Activated T-helper 1 cell treated with anti-CD3 and anti-CD28 coated beads, Interleukin-12 subunit alpha, Interleukin-12 subunit beta, Interleukin-2, Interleukin-4 antibody, amounts not matched to agents 30 ng/mL and 10 ng/mL and 1 ng/mL, durations not matched to agents 14 hours and 24 hours and 36 hours (primary cell): ENCODE results near the gene IYD. TPM values are rescaled to one million over a fixed set of nuclear protein-coding genes. Genes with fewer than 3 reads are reported as not detected.

Experiments used
- DNase-seq: peaks from one replicate; pipeline ENCODE4 v3.0.0; 2021; ENCODE audit warnings: low spot score
- H3K27ac Mint-ChIP-seq: one replicate; pipeline ENCODE4 v1.8.0; 2021; ENCODE audit warnings: mild to moderate bottlenecking, mixed read lengths
- H3K27me3 Mint-ChIP-seq: one replicate; pipeline ENCODE4 v1.8.0; 2022; ENCODE audit warnings: mild to moderate bottlenecking, moderate library complexity, mixed read lengths; ENCODE audit not compliant: insufficient read depth
- H3K36me3 Mint-ChIP-seq: one replicate; pipeline ENCODE4 v1.8.0; 2021; ENCODE audit warnings: low read depth, mixed read lengths
- H3K4me1 Mint-ChIP-seq: one replicate; pipeline ENCODE4 v1.8.0; 2021; ENCODE audit warnings: low read depth, mixed read lengths
- H3K4me3 Mint-ChIP-seq: one replicate; pipeline ENCODE4 v1.8.0; 2021; ENCODE audit warnings: mild to moderate bottlenecking, moderate library complexity, mixed read lengths
- H3K9me3 Mint-ChIP-seq: one replicate; pipeline ENCODE4 v1.8.0; 2021; ENCODE audit warnings: mixed read lengths
- intact Hi-C: fragments of 100-400 bp; cut with micrococcal nuclease; formaldehyde crosslinking; loops from one replicate; pipeline ENCODE4 v1.15.1; 2024
- total RNA-seq: library from RNA; stranded (reverse); gene quantifications from 2 replicates; pipeline ENCODE4 v1.2.3, GENCODE V29; 2022

The IYD gene
- total RNA-seq, 1 donor from 2014 or later: not detected

DNA sequence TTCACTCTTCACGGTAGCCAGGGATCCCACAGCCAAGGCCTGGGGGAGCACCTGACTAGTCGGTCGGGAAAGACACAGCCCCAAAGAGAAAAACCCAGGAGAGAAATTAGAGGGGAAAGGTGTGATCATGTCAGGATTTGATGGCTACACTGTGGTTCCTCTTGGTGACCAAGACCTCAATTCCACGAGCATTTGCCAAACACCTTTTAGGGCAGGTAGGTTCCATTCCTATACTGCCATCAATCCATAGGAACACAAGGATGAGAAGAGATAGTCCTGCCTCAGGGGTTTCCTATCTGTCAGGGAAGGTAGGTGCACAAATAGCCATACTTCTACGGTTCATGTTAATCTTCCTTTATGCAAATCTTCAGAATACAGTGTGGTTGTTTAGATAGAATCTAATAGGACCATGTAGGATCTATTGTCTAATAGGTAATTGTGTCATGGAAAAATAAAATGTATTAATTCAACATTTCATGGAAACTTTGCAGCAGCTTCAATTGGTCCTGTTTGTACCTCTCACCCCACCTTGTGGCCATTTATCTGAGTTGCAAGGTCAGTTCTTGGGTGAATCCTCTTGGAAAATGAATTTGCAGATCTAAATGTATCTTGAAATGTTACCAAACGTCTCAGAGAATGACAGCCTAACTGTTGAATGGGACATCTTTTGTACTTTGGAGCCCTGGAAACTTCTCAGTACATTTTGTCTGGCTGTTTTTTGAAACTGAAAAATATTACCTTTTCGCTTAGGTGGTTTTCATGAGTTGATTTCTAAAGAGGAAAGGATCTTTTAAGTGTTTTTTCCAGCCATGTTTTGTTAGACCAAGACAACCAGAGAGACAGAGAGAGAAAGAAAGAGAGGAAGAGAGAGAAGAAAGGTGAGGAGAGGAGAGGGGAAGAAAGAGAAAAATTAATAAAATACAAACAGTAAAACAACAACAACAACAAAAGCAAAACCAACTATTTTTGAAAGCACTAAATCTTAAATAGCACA is 33.7 kb upstream of the IYD start:
- Mint-ChIP-seq H3K4me3 (no peak overlapping the region), H3K27ac (no peak overlapping the region), H3K9me3 (no peaks in the 10 kb centered on the region), H3K4me1 (no peaks in the 10 kb centered on the region), H3K36me3 (no peaks in the 10 kb centered on the region), H3K27me3 (peaks cover 7% of the 10 kb centered on the region)
- DNase-seq: no peak
- intact Hi-C loops: loop anchor here (1.0 kb wide), 2 partner anchors 255 to 480 kb away; no protein-coding TSS in a partner anchor

DNA sequence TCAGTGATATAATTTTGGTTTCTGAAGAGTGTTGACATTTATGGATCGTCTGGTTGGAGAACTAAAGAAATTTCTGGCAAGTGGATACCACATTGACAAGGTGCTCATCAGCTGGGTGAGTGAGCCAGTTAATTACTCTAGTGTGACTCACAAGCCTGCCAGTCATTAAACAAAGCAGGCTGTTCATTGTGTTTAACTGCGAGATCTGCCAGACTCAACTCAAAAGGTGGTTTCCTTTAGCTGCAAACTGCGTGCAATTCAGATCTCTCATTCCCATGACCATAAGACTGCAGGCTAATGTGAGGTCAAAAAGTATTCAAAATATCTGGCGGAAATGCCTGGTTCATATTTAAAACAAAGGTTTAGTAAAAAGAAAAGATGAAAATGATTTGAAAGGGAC is 32.5 kb upstream of the IYD start:
- no peaks in the 10 kb centered on the region for H3K9me3 Mint-ChIP-seq
- no peaks in the 10 kb centered on the region for H3K4me1 Mint-ChIP-seq
- intact Hi-C loops: no loop called here
- H3K27me3 Mint-ChIP-seq: peaks cover 7% of the 10 kb centered on the region
- no peak overlapping the region for H3K27ac Mint-ChIP-seq
- no peak for DNase-seq
- H3K36me3 Mint-ChIP-seq: no peaks in the 10 kb centered on the region
- no peak overlapping the region for H3K4me3 Mint-ChIP-seq

DNA sequence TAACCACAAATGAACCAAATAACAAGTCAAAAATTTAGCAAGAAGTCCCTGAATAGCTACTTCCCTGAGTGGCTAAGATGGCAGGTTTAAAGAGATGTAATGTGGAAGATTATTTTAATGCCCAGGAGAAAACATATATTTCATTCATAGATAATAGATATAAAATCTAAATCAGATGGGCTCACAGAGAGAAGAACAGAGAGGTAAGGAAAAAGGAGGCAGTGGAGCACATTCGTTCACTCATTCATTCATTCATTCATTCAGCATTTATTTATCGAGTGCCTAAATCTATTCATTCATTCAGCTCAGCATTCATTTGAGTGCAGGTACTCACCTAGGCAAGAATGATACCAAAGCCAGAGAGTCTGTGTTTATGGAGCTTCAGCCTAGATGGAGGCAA is 32.1 kb upstream of the IYD start:
- no peak overlapping the region for H3K27ac Mint-ChIP-seq
- H3K9me3 Mint-ChIP-seq: no peaks in the 10 kb centered on the region
- DNase-seq: no peak
- intact Hi-C loops: no loop called here
- no peaks in the 10 kb centered on the region for H3K4me1 Mint-ChIP-seq
- H3K27me3 Mint-ChIP-seq: peaks cover 7% of the 10 kb centered on the region
- H3K36me3 Mint-ChIP-seq: no peaks in the 10 kb centered on the region
- no peak overlapping the region for H3K4me3 Mint-ChIP-seq

DNA sequence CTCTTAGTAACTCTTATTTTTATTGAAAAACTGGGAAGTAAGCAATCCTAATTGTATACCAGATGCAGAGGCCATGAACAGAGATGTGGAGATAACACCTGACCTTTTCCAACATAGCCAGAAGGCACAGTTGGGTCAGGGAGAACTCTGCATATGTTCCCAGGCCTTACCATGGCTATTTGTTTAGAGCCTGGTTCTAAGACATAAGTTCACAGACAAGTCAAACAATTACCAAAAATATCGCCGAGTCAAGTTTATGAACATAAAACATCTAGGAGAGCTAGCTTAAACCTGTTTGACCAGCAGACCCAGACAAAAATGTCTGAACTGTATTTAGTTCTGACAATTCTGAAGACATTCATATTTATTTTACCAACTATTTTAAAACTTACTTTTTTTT is 26.7 kb upstream of the IYD start:
- no peak overlapping the region for H3K4me3 Mint-ChIP-seq
- intact Hi-C loops: no loop called here

DNA sequence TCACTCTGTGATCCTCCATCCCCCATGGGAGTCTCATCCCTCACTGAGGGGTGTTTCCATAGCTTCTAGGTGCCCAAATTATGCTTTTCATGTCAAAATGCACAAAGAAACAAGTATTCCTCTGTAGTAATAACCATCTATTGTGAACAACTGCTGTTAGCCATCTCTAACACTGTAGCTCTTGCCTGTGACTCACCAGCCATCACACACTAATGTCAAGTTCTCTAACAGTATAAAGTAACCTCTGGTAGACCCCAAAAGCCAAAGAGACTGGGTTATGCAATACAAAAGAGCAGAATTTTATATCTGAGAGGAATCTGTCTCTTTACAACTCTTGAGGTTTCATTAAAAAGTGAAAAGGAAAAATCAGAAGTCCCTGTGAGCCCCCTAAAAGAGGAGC is 25.4 kb upstream of the IYD start:
- no peak for DNase-seq
- Mint-ChIP-seq H3K4me1 (no peaks in the 10 kb centered on the region), H3K36me3 (no peaks in the 10 kb centered on the region), H3K4me3 (no peak overlapping the region), H3K9me3 (no peaks in the 10 kb centered on the region), H3K27me3 (peaks cover 9% of the 10 kb centered on the region), H3K27ac (no peak overlapping the region)
- intact Hi-C loops: no loop called here

More for the DNA sequence above, 26.7 kb upstream of the IYD start:
- Mint-ChIP-seq H3K4me1 (no peaks in the 10 kb centered on the region), H3K27me3 (peaks cover 8% of the 10 kb centered on the region), H3K9me3 (no peaks in the 10 kb centered on the region), H3K27ac (no peak overlapping the region), H3K36me3 (no peaks in the 10 kb centered on the region)
- no peak for DNase-seq

DNA sequence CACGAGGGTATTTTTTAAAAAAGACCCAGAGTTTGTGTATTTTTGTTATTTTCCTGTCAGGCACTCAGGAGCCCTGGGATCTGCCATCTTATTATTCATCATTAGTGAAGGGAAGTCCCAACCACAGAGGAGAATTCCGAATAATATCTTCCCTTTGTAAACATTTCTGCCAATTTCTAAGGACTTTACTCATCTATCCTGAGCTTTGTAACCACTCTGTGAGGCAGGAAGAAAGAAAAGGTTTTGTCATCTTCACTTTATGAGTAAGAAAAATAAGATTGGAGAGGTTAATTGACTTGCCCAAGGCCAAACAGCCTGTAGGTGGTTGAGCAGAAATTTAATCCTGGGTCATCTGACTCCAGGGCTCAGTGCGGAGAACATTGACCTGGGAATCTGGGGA is 23.0 kb upstream of the IYD start:
- peaks cover 11% of the 10 kb centered on the region for H3K27me3 Mint-ChIP-seq
- no peak overlapping the region for H3K27ac Mint-ChIP-seq
- H3K9me3 Mint-ChIP-seq: no peaks in the 10 kb centered on the region
- DNase-seq: no peak
- H3K4me1 Mint-ChIP-seq: no peaks in the 10 kb centered on the region
- no peaks in the 10 kb centered on the region for H3K36me3 Mint-ChIP-seq
- intact Hi-C loops: no loop called here
- no peak overlapping the region for H3K4me3 Mint-ChIP-seq

DNA sequence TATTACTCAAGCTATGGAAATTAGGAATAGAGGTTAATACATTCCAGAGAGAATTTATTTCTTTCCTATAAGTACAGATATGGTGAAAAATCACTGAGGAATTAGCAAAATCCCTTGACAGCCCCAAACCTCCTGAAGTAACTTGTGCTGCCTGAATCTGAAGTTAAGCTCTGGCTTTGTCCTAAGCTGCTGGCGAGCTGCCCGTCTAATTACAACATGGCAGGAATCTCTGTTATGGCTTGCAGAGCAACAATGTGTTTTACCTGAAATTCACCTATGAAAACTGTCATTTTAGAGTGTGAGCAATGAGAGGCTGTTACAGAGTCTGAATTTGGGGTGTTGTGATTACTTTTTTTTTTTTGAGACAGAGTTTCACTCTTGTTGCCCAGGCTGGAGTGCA is 22.5 kb upstream of the IYD start:
- H3K27ac Mint-ChIP-seq: no peak overlapping the region
- H3K4me3 Mint-ChIP-seq: no peak overlapping the region
- DNase-seq: no peak
- H3K27me3 Mint-ChIP-seq: peaks cover 11% of the 10 kb centered on the region
- intact Hi-C loops: no loop called here
- no peaks in the 10 kb centered on the region for H3K4me1 Mint-ChIP-seq
- no peaks in the 10 kb centered on the region for H3K36me3 Mint-ChIP-seq
- H3K9me3 Mint-ChIP-seq: no peaks in the 10 kb centered on the region

DNA sequence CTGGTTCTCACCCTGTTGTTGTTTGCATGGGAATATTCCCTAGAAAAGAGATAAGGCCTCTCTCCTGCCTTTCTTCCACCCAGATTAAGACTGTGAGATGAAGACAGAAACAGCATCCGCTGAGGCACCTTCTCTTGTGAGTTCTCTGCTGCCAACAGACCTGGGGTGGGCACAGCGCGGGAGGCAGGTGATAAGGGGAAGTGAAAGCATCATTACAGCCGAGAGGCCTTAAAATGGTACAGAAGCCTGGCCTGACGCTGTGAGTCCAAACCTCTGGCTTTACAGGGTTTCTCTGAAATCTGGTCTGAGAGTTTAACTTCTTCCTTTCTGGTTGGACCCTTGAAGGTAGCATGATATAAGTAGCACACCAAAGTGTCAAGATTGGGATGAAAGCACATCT is 21.0 kb upstream of the IYD start:
- DNase-seq: no peak
- H3K4me3 Mint-ChIP-seq: no peak overlapping the region
- H3K27ac Mint-ChIP-seq: no peak overlapping the region
- H3K27me3 Mint-ChIP-seq: peaks cover 11% of the 10 kb centered on the region
- H3K36me3 Mint-ChIP-seq: no peaks in the 10 kb centered on the region
- no peaks in the 10 kb centered on the region for H3K9me3 Mint-ChIP-seq
- H3K4me1 Mint-ChIP-seq: no peaks in the 10 kb centered on the region
- intact Hi-C loops: no loop called here

DNA sequence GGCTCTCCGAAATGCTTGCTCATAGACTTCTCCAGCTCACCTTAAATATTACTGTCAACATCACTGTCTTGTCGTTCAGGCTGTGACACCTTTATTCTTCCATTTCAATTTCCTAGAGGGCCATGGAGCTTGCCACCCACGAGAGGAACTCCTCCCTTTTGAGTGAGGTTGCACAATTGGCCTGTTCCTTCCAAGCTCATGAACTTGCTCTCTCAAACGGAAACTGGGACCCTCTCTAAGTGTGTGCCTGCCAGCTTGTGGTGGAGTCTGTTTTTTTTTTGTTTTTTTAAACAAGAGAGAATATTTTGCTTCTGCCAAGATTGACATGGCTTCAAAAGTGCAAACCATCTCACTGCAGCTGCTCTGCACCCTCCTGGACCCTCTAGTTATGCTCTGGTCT is 19.3 kb upstream of the IYD start:
- no peak overlapping the region for H3K27ac Mint-ChIP-seq
- H3K27me3 Mint-ChIP-seq: peaks cover 4% of the 10 kb centered on the region
- no peak for DNase-seq
- H3K4me3 Mint-ChIP-seq: no peak overlapping the region
- intact Hi-C loops: no loop called here
- no peaks in the 10 kb centered on the region for H3K4me1 Mint-ChIP-seq
- H3K9me3 Mint-ChIP-seq: no peaks in the 10 kb centered on the region
- H3K36me3 Mint-ChIP-seq: no peaks in the 10 kb centered on the region

DNA sequence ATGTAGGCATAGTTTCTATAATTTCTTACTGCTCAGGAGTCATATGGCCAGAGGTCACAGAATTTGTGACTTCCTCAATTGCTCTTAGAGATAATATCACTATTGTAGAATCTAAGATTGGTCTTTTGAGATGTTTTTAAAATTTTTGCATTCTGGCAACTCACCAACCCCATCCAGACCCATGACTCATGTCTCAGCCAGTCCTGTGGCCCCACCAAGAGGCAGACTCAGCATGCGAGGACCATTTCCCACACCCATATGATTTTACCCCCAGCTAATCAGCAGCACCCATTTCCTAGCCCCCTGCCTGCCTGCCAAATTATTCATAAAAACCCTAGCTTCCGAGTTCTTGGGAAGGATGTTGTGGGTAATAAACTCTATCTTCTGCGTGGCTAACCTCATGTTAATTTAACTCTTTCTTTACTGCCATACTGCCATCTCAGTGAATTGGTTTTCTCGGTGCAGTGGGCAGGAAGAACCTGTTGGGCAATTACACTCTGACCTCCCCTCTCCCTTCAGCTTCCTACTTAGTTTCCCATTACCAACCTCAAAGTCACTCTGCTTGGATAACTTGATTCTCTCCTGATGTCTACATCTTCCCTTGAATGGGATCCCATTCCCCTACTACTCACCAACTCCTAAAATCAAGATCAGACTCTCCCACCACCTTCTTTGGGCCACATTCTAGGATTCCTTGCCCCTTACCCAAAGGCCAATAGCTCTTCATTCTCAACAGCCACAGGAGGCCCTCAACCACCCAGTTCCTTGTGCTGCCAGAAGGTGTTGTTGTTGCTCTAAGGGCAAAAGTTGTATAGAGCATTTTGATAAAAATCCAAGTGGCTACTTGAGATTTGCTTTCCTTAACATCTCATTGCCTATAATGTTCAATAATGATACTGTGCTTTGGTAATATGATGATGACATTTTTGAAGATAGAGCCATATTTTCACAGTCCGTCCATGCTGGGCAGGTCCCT is 16.2 kb upstream of the IYD start:
- Mint-ChIP-seq H3K9me3 (no peaks in the 10 kb centered on the region), H3K4me1 (no peaks in the 10 kb centered on the region), H3K4me3 (no peak overlapping the region), H3K27ac (no peak overlapping the region), H3K36me3 (no peaks in the 10 kb centered on the region), H3K27me3 (peaks cover 4% of the 10 kb centered on the region)
- intact Hi-C loops: no loop called here
- DNase-seq: no peak

DNA sequence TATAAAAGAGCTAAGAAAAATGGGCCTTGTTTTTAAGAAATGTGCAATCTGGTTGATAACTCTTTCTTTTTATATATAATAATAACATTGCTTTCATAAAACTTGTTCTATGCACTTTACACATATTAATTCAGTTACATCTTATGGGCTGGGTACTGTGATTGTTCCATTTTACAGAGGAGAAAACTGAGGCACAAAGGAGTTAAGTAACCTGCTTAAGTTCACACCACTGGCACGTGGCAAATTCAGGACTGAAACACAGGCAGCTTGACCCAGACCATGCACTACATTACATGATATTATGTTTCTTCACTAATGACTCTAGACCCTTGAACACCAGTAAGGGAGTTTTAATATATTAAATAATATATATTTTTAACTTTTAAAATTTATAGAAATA is 15.4 kb upstream of the IYD start:
- H3K9me3 Mint-ChIP-seq: no peaks in the 10 kb centered on the region

DNA sequence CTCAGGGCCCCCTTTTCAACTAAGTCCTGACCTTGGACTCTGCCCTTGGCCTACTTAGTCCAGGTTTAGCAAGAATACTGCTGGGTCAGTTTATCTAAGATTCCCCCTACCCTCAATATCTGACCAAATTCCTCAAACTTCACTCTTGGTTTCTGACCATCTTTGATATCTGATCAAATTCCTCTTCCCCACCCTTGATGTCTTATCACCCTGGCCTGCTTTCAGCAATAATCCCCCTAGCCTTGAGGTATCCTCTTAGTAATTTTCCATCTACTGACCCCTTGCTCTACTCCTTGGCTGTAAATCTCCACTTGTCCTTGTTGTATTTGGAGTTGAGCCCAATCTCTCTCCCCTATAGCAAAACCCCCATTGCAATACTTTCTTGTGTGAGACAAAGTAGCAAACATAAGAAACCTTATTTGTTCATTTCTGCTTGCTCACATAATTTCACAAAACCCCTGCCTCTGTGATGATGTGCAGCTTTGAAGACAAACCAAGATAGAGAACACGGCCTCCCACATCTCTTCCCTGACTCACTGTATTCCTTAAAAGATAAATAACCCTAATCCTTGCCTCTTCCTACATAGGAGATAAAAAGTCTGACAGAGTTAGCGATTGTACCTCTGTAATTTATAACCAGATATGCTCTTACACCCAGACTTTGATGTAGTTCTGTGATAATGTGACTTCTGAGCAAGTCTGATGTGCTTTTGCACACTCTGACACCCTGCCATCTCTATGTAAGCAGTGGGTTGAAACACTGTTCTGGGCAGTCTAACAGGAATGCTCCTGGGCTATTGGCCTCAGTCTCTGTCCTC is 13.8 kb upstream of the IYD start:
- no peaks in the 10 kb centered on the region for H3K4me1 Mint-ChIP-seq
- H3K27me3 Mint-ChIP-seq: no peaks in the 10 kb centered on the region
- H3K36me3 Mint-ChIP-seq: no peaks in the 10 kb centered on the region
- no peak overlapping the region for H3K4me3 Mint-ChIP-seq
- no peak for DNase-seq
- no peaks in the 10 kb centered on the region for H3K9me3 Mint-ChIP-seq
- intact Hi-C loops: no loop called here
- no peak overlapping the region for H3K27ac Mint-ChIP-seq

More for the DNA sequence above, 15.4 kb upstream of the IYD start:
- Mint-ChIP-seq H3K27ac (no peak overlapping the region), H3K4me3 (no peak overlapping the region), H3K36me3 (no peaks in the 10 kb centered on the region), H3K27me3 (peaks cover 2% of the 10 kb centered on the region), H3K4me1 (no peaks in the 10 kb centered on the region)
- intact Hi-C loops: no loop called here
- DNase-seq: no peak
